ENCODE results near the gene PIK3R5. TPM values are rescaled to one million over a fixed set of nuclear protein-coding genes. Genes with fewer than 3 reads are reported as not detected.

The PIK3R5 gene
- total and polyA plus RNA-seq, 11 donors: 1.4 to 21.6 (median 2.4) TPM

GRCh38 chr17:8961829-8962228 lies 3.7 kb downstream of the PIK3R5 start:
- intact Hi-C loops (cut with DNase I): no loop called here
- H3K4me1 ChIP-seq: peaks cover 0 to 70% (median 0%) of the 10 kb centered on the region in 12 donors
- H3K27me3 ChIP-seq: peaks cover 10 to 60% (median 12%) of the 10 kb centered on the region in 9 donors
- no peaks in the 10 kb centered on the region for H3K9me3 ChIP-seq
- no peak overlapping the region for H3K27ac ChIP-seq
- no peak overlapping the region for H3K4me3 ChIP-seq
- H3K36me3 ChIP-seq: peaks cover 0 to 5% (median 0%) of the 10 kb centered on the region in 9 donors
- ATAC-seq (no peak), DNase-seq (no peak)
- 83 to 90% (median 88%) methylated on average over 5 of the region's 5 CpGs for WGBS, 4 donors
- TF ChIP-seq POLR2A (IDR thresholded peaks at IDR 0.05): no peak
- TF ChIP-seq CTCF (IDR thresholded peaks at IDR 0.05): no peak

- Histone ChIP-seq H3K36me3 (peaks cover 0 to 5% (median 0%) of the 10 kb centered on the region in 9 donors), H3K27me3 (peaks cover 6 to 47% (median 9%) of the 10 kb centered on the region in 9 donors), H3K4me1 (peaks cover 0 to 79% (median 0%) of the 10 kb centered on the region in 12 donors), H3K9me3 (no peaks in the 10 kb centered on the region), H3K27ac (peak overlapping the region in 1 of 12 donors; percentile 15), H3K4me3 (no peak overlapping the region)
- intact Hi-C loops (cut with DNase I): no loop called here
- ATAC-seq (no peak), DNase-seq (no peak)
- no peak for TF ChIP-seq CTCF (IDR thresholded peaks at IDR 0.05)
- TF ChIP-seq POLR2A (IDR thresholded peaks at IDR 0.05): no peak
- WGBS, 4 donors: 68 to 74% (median 70%) methylated on average over 10 of the region's 10 CpGs
These were observed 5.0 kb downstream of the PIK3R5 start for GRCh38 chr17:8960325-8961140.

- H3K36me3 ChIP-seq: peaks cover 0 to 5% (median 0%) of the 10 kb centered on the region in 9 donors
- no peaks in the 10 kb centered on the region for H3K9me3 ChIP-seq
- WGBS, 4 donors: 79 to 84% (median 81%) methylated on average over 9 of the region's 9 CpGs
- TF ChIP-seq CTCF (IDR thresholded peaks at IDR 0.05) (no peak), POLR2A (IDR thresholded peaks at IDR 0.05) (no peak)
- H3K4me3 ChIP-seq: no peak overlapping the region
- no peak for DNase-seq
- peaks cover 0 to 90% (median 0%) of the 10 kb centered on the region in 12 donors for H3K4me1 ChIP-seq
- intact Hi-C loops (cut with DNase I): no loop called here
- peak overlapping the region in 1 of 12 donors; percentile 55 for H3K27ac ChIP-seq
- ATAC-seq: no peak
- peaks cover 0 to 36% (median 2%) of the 10 kb centered on the region in 9 donors for H3K27me3 ChIP-seq
These were observed 6.1 kb downstream of the PIK3R5 start for GRCh38 chr17:8959312-8959918.

GRCh38 chr17:8957721-8958120 lies 7.8 kb downstream of the PIK3R5 start:
- H3K4me1 ChIP-seq: peaks cover 0 to 98% (median 0%) of the 10 kb centered on the region in 12 donors
- TF ChIP-seq CTCF (IDR thresholded peaks at IDR 0.05) (no peak), POLR2A (IDR thresholded peaks at IDR 0.05) (no peak)
- 83 to 91% (median 87%) methylated on average over 8 of the region's 8 CpGs for WGBS, 4 donors
- no peaks in the 10 kb centered on the region for H3K9me3 ChIP-seq
- DNase-seq: no peak
- peaks cover 0 to 24% (median 0%) of the 10 kb centered on the region in 9 donors for H3K27me3 ChIP-seq
- no peak overlapping the region for H3K27ac ChIP-seq
- no peak overlapping the region for H3K4me3 ChIP-seq
- ATAC-seq: no peak
- intact Hi-C loops (cut with DNase I): no loop called here
- H3K36me3 ChIP-seq: peaks cover 0 to 8% (median 0%) of the 10 kb centered on the region in 9 donors

Measured in heart left ventricle (tissue), 16 donors.